Activated naive CD4-positive, alpha-beta T cell treated with anti-CD3 and anti-CD28 coated beads, Interleukin-2, amount 10 ng/mL, durations not matched to agents 7 days and 5 days (primary cell): ENCODE measurements around the gene CAPN8.

Source experiments
- CTCF ChIA-PET: fragments of 350-600 bp; sonication (Branson Sonifier 250); formaldehyde crosslinking; loops from one replicate; lab custom pipeline; 2021; ENCODE audit warnings: antibody characterized with exemption; lab: Charles Lee
- DNase-seq: peaks from one replicate; pipeline ENCODE4 v3.0.0-alpha.2; 2020
- H3K27ac Mint-ChIP-seq: one replicate; pipeline ENCODE4 v1.8.0; 2021; ENCODE audit warnings: mild to moderate bottlenecking, moderate library complexity, mixed read lengths
- H3K27me3 Mint-ChIP-seq: one replicate; pipeline ENCODE4 v1.8.0; 2021; ENCODE audit warnings: mild to moderate bottlenecking, mixed read lengths
- H3K36me3 Mint-ChIP-seq: one replicate; pipeline ENCODE4 v1.8.0; 2021; ENCODE audit warnings: mixed read lengths
- H3K4me1 Mint-ChIP-seq: one replicate; pipeline ENCODE4 v1.8.0; 2021; ENCODE audit warnings: mixed read lengths
- H3K4me3 Mint-ChIP-seq: one replicate; pipeline ENCODE4 v1.8.0; 2021; ENCODE audit warnings: mild to moderate bottlenecking, moderate library complexity, mixed read lengths
- H3K9me3 Mint-ChIP-seq: one replicate; pipeline ENCODE4 v1.8.0; 2021; ENCODE audit warnings: mixed read lengths

The CAPN8 gene

DNA sequence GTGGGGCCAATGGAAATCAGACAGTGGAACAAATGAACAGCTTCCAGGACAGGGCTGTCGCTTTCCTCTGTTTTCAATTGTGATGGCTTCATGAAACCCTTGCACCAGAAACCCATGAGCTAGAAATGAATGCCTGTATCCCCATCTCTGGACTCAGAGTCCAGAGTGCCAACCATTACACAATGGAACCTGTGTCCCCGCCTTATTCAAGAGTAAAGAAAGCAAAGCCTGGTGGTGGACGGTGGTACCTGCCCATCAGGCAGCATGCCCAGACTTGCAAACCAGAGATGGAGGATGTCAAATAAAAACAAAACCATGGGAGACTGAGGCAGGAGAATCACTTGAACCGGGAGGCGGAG lies 42.5 kb upstream of the CAPN8 start:
- DNase-seq: no peak
- peaks cover 25% of the 10 kb centered on the region for H3K4me1 Mint-ChIP-seq
- H3K27me3 Mint-ChIP-seq: peaks cover 30% of the 10 kb centered on the region
- H3K9me3 Mint-ChIP-seq: no peaks in the 10 kb centered on the region
- CTCF ChIA-PET: interaction anchor here (0.7 to 3.9 kb wide), 5 partner anchors 9 to 152 kb away, joined by 3 to 24 read pairs (median 3); no protein-coding TSS in a partner anchor
- H3K36me3 Mint-ChIP-seq: peaks cover under 1% of the 10 kb centered on the region
- H3K4me3 Mint-ChIP-seq: no peak overlapping the region
- no peak overlapping the region for H3K27ac Mint-ChIP-seq

DNA sequence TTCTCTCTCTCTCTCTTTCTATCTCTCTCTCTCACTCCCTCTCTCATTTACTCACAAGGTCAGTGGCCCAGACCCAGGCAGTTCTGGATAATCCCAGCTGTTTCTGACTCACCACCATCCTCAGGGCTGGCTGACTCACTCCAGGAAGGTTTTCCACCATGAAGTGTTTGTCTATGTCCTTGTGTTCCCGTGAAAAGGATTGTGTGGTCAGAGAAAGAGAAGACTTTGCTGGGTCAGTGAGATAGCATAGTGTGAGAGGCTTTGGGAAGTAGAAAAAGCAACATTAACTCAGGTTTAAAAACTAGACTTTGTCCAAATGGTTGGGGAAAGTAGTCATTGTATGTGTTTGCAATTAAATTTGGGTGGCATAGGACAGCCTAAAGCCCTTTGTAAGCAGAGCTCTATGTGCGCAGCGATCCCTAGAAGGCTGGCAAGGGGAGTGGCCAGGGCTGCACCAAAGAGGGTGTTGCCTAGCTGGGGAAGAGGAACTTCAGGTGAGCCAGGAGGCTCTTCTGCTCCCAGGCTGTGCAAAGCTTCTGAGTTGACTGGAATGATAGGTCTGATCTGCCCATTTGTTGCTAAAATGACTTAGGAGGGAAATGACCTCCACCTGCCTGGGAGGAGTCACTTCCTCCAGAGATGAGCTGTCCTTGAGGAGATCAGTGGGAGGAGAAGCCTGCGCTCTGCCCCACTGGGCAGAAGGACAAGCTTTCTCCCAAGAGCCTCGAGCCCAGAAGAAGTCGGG lies 41.9 kb upstream of the CAPN8 start:
- Mint-ChIP-seq H3K4me1 (peaks cover 25% of the 10 kb centered on the region), H3K9me3 (no peaks in the 10 kb centered on the region), H3K27ac (no peak overlapping the region), H3K27me3 (peaks cover 35% of the 10 kb centered on the region), H3K4me3 (no peak overlapping the region), H3K36me3 (no peaks in the 10 kb centered on the region)
- no peak for DNase-seq
- CTCF ChIA-PET: interaction anchor here (0.8 to 3.9 kb wide), 4 partner anchors 8 to 41 kb away, joined by 3 to 24 read pairs (median 4); no protein-coding TSS in a partner anchor

DNA sequence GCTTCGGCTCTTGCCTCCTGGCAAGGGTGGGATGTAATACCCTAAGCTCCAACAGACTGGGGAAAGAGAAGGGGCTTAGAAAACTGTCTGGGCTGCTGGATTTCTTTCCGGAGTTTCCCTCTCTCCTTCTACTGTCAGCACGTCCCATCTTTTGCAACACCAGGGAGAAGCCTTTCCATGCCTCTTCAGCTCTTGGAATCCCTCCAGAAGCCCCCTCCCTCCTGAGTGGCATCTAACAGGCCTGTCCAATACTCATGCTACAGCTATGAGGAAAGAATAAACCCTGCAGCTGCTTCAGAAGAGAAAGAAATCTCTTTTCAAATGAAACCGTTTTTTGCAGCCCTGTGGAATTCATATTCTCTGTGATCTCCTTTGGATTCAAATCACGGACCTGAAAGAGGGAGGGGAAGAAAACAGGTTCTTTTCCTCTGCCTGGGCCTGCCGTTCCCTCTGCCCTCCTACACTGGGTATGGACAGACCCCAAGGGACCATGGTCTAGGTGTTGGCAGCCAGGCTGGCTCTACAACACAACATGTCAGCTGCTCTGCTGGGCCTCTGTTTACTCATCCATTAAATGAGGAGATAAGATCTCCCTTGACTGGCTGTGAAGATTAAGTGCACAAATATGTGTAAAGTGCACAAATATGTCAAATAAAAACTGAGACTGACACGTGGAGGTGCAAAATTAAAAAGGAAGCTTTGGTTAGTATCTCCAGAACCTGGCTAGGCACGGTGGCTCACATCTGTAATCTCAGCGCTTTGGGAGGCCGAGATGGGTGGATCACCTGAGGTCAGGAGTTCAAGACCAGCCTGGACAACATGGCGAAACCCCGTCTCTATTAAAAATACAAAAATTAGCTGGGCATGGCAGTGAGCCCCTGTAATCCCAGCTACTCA lies 40.8 kb upstream of the CAPN8 start:
- Mint-ChIP-seq H3K4me1 (peaks cover 19% of the 10 kb centered on the region), H3K27me3 (peaks cover 40% of the 10 kb centered on the region)
- CTCF ChIA-PET: interaction anchor here (1.2 to 3.9 kb wide), 2 partner anchors 10 to 42 kb away, joined by 4 to 24 read pairs; no protein-coding TSS in a partner anchor

DNA sequence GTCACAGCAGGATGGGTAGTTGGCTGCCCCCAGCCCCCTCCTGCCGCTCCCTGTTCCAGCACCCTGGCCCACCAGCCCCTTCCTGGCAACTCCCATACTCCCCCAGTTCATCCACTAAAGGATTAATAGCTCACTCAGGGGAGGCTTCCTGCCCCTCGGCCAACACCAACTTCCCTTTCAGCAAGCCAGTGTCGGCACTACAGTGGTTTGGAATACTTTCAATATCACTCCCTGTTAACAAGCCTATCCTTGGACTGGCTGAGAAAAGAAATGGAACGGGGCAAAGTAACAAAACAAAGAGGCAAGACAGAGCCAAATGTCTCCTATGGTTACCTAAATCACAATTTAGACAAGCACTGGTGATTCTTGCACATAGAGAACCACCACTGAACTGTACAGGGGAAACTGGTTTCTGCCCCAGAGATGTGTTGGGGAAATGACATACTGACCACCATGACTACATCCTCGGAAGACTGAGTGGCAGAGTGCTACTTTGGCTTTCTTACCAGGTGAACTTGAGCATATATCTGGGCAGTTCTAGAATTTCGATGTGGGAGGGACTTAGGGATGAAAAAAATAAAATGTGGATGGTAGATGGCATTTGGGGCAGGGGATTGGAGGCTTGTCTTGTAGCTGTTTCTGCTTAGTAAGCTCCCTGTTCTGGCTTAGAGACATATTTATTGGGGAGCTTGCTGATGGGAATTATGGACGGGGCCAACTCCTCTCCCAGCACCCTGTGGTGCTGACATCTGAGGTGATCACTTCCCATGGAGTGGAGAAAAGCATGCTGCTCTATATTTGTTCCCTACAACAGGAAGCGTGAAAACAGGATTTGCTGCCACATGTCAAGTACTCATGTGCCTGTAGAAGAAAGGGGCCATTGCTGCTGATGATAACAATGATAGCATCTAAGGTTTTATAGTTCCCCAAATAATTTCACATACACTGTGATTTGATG lies 39.7 kb upstream of the CAPN8 start:
- no peaks in the 10 kb centered on the region for H3K9me3 Mint-ChIP-seq
- no peaks in the 10 kb centered on the region for H3K36me3 Mint-ChIP-seq
- no peak overlapping the region for H3K27ac Mint-ChIP-seq
- no peak overlapping the region for H3K4me3 Mint-ChIP-seq
- CTCF ChIA-PET: interaction anchor here (1.0 to 3.9 kb wide), 3 partner anchors 9 to 43 kb away, joined by 3 to 24 read pairs (median 4); no protein-coding TSS in a partner anchor
- DNase-seq: no peak
- H3K4me1 Mint-ChIP-seq: peaks cover 11% of the 10 kb centered on the region
- peaks cover 40% of the 10 kb centered on the region for H3K27me3 Mint-ChIP-seq

More for the DNA sequence above, 40.8 kb upstream of the CAPN8 start:
- DNase-seq: no peak
- no peaks in the 10 kb centered on the region for H3K36me3 Mint-ChIP-seq
- no peaks in the 10 kb centered on the region for H3K9me3 Mint-ChIP-seq
- no peak overlapping the region for H3K4me3 Mint-ChIP-seq
- no peak overlapping the region for H3K27ac Mint-ChIP-seq

DNA sequence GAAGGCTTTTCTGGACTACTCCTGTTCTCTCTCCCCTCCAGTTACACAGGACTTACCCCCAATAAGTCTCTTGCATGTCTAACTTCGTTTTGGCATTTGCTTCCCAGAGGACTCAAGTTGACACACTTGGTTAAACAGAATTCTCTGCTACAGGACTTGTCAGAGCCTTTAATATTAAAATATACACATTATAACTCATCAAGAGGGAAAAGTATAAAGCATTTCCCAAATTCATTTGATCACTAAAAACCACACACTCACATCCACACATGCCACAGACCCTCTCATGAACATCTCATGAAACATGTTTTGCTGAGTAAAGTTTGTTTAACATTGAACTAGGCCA lies 38.1 kb upstream of the CAPN8 start:
- peaks cover 30% of the 10 kb centered on the region for H3K27me3 Mint-ChIP-seq
- H3K4me3 Mint-ChIP-seq: no peak overlapping the region
- CTCF ChIA-PET: interaction anchor here (1.0 kb wide), 1 partner anchor 20 kb away, joined by 3 read pairs; no protein-coding TSS in a partner anchor
- DNase-seq: no peak
- H3K9me3 Mint-ChIP-seq: no peaks in the 10 kb centered on the region
- no peaks in the 10 kb centered on the region for H3K36me3 Mint-ChIP-seq
- no peak overlapping the region for H3K27ac Mint-ChIP-seq
- H3K4me1 Mint-ChIP-seq: peaks cover 7% of the 10 kb centered on the region

DNA sequence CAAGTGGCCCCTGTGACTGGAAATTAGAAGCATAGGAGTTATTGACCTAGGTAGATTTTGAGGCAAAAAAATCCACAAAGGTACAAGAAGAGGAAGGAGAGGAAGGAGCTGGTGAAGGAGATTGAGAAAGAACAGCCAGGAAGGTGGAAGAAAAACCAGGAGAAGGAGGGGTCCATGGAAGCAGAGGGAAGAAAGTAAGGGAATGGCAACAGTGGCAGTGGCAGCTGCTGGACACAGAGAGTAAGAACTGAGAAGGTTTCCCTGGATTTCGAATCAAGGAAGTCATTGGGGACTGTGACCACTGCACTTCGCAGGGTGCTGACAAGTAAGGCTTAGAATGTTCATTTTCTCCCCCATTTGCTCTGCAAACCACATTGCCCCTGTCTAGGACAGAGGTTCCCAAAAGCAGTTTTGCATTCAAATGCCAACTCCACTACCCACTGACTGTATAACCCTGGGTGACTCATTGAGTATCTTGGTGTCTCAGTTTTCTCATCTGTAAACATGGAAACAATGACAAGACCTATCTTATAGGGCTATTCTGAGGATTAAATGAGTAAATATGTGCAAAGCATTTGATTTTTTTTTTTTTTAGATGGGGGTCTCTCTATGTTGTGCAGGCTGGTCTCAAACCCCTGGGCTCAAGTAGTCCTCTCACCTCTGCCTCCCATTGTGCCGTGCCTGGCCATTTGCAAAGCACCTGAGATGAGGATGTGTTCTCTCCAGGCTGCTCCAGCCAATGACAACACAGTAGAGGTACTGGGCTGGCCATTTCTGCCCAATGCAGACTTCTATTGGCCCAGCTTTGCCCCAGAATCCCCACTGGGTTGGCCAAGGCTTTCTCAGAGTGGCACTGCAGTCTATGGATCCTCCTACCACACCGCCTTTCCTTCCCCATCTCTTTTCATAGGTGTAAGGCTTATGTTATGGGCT lies 37.5 kb upstream of the CAPN8 start:
- DNase-seq: no peak
- Mint-ChIP-seq H3K27ac (no peak overlapping the region), H3K4me3 (no peak overlapping the region)

DNA sequence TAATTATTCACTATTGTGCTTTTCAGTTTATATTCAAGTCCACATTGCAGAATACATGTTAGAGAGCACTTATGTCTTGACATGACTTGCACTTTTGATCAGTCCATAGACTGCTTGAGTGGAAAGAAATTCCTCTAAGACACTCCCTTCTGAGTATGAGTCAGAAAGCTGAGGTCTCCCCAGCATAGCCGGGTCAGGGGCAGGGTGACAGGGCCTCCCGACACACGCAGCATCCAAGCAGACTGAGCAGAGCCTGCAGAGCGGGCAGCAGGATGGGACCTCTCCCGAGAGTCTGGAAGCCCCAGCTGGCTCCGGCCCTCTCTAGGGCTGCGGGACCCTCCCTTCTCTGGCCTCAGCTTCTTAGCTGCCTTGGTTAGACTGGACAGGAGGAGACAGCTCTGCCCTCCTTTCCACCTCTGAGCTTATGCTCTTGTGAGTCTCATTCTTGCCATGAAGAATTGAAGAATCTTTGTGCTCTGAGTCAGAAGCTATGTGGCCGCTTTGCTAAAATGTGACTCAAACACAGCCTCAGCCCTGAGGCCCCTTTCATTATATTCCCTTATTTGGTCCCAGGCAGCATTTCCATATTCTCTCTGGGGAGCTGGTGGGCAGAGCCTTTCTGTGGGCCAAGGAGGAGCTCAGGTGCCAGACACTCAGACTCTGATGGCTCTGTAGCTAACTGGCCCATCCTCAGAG lies 35.6 kb upstream of the CAPN8 start:
- H3K27me3 Mint-ChIP-seq: peaks cover 13% of the 10 kb centered on the region
- H3K9me3 Mint-ChIP-seq: no peaks in the 10 kb centered on the region
- no peak overlapping the region for H3K27ac Mint-ChIP-seq
- H3K4me3 Mint-ChIP-seq: no peak overlapping the region
- DNase-seq: no peak
- CTCF ChIA-PET: interaction anchor here (0.6 to 3.9 kb wide), 7 partner anchors 11 to 724 kb away, joined by 3 to 62 read pairs (median 3); partner anchors contain the start of gene CAPN2
- H3K4me1 Mint-ChIP-seq: peaks cover 10% of the 10 kb centered on the region
- H3K36me3 Mint-ChIP-seq: no peaks in the 10 kb centered on the region

More for the DNA sequence above, 37.5 kb upstream of the CAPN8 start:
- Mint-ChIP-seq H3K36me3 (no peaks in the 10 kb centered on the region), H3K9me3 (no peaks in the 10 kb centered on the region), H3K27me3 (peaks cover 25% of the 10 kb centered on the region), H3K4me1 (peaks cover 9% of the 10 kb centered on the region)
- CTCF ChIA-PET: interaction anchor here (1.2 to 1.6 kb wide), 2 partner anchors 47 to 630 kb away, joined by 3 read pairs; no protein-coding TSS in a partner anchor

DNA sequence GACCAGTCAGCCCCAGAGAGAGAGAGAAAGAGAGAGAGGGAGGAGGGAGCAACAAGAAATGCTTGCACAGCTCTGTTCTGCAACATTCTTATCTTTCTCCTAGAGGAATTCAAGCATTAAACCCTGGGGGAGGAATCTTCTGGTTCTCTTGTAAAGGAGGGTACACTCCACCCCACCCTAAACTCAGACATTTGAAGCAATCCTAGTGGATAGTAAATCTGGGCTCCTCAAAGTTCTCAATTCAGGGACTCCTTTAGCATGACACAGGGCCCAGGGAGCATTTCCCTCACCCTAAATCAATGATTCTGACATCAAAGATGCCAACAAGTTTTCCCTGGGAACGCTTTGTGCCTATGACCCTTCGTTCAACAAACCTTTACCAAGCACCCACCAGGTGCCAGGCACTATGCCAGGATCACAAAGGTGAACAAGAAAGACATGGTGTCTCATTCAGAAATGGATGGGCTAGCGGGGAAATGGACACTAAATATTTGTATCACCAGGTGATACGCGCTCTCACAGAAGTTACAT lies 35.0 kb upstream of the CAPN8 start:
- Mint-ChIP-seq H3K27ac (peak overlapping the region; percentile 19), H3K4me3 (no peak overlapping the region), H3K4me1 (peaks cover 10% of the 10 kb centered on the region), H3K27me3 (peaks cover 10% of the 10 kb centered on the region), H3K9me3 (no peaks in the 10 kb centered on the region), H3K36me3 (no peaks in the 10 kb centered on the region)
- CTCF ChIA-PET: interaction anchor here (0.6 to 3.9 kb wide), 6 partner anchors 12 to 725 kb away, joined by 3 to 62 read pairs (median 4); partner anchors contain the start of gene CAPN2
- DNase-seq: no peak

DNA sequence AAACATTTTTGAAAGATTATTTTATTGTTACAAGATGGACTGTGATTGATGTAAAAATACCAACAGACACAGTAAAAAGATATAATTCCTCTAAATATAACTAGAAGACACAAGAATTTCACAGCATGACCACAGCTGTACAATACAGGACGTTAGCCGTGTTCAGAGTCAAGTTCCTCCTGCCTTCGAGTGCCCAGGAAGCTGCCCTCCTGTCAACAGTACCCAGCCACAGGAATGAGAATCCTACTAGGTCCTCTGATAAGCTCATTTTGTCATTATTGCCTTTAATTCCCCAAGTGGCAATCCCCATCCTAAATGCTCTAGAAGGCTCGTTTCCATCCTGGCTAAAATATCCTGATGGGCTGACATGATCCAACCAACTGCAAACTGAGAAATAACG lies 30.4 kb upstream of the CAPN8 start:
- Mint-ChIP-seq H3K27ac (no peak overlapping the region), H3K9me3 (no peaks in the 10 kb centered on the region)

DNA sequence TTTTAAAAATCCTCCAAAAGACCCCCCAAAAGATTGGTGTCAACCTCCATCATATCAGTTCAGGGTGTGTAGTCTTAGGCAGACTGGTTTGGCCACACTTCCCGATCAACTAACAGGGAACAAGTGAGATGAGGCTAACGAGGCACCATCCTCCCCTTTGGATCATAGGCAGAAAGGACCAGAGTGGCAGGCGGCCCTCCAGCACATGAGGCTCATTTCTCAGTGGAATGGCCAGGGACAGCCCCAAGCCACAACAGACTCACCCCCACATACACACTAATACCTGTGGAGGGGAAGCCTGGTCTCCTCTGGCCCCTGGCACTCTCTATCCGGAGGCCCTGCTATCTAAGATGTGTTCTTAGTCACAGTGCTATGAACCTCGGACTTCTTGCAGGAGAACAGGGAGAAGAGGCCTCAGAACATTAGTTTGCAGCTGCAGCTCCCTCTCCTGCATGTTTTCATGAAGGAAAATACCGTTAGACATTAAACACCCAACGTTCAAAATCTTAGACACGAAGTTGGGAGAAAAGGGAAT lies 29.6 kb upstream of the CAPN8 start:
- H3K4me1 Mint-ChIP-seq: peaks cover 10% of the 10 kb centered on the region
- no peaks in the 10 kb centered on the region for H3K36me3 Mint-ChIP-seq
- no peaks in the 10 kb centered on the region for H3K9me3 Mint-ChIP-seq
- CTCF ChIA-PET: interaction anchor here (0.7 to 2.3 kb wide), 10 partner anchors 9 to 410 kb away, joined by 3 to 26 read pairs (median 6); no protein-coding TSS in a partner anchor
- no peak overlapping the region for H3K4me3 Mint-ChIP-seq
- no peak overlapping the region for H3K27ac Mint-ChIP-seq
- H3K27me3 Mint-ChIP-seq: peaks cover 9% of the 10 kb centered on the region
- DNase-seq: no peak

More for the DNA sequence above, 30.4 kb upstream of the CAPN8 start:
- Mint-ChIP-seq H3K4me3 (no peak overlapping the region), H3K36me3 (no peaks in the 10 kb centered on the region), H3K4me1 (peaks cover 10% of the 10 kb centered on the region), H3K27me3 (peaks cover 9% of the 10 kb centered on the region)
- CTCF ChIA-PET: interaction anchor here (0.6 to 2.3 kb wide), 21 partner anchors 9 to 591 kb away, joined by 3 to 26 read pairs (median 3); no protein-coding TSS in a partner anchor
- DNase-seq: no peak

DNA sequence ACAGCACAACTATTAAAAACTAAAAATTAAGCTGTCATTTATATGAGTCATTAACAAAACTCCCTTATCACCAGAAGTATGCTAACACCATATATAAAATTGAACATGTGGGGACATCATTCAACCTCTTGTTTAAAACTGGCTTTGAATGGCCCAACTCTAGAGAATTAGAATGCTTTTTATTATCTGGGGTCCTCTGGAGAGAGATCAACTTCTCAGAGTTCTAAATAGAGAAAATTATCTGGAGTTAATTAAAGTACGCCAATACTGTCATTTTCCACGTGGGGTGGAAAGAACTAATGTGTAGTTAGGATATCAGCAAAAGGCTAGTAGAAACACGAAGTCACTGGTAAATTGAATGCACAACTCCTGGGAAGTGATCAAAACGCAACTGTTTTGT lies 25.6 kb upstream of the CAPN8 start:
- no peak for DNase-seq
- no peak overlapping the region for H3K27ac Mint-ChIP-seq
- H3K27me3 Mint-ChIP-seq: peaks cover 22% of the 10 kb centered on the region
- no peaks in the 10 kb centered on the region for H3K9me3 Mint-ChIP-seq
- no peaks in the 10 kb centered on the region for H3K36me3 Mint-ChIP-seq
- H3K4me1 Mint-ChIP-seq: no peaks in the 10 kb centered on the region
- H3K4me3 Mint-ChIP-seq: no peak overlapping the region
- CTCF ChIA-PET: no interaction called here
